SK-N-SH treated with all-trans-retinoic acid at 6 μM for 48 hours (cell line): Measurements from ENCODE around the gene DAGLB.
"Not testable (repeated sequence)": the region's sequence is repeated elsewhere in the genome, so short reads cannot be mapped to it uniquely, and the experiment has no call there.

ENCODE experiments used
- ATAC-seq: fragments of 200-7000 bp; cut with Tn5 transposase; 3 replicates; pipeline ENCODE4 v1.9.1; 2020; ENCODE audit warnings: mild to moderate bottlenecking, moderate library complexity
- ARNTL ChIP-seq: fragments of 450-650 bp; formaldehyde crosslinking; IDR thresholded peaks from 2 replicates; pipeline ENCODE4 v1.5.0; 2020; ENCODE audit warnings: low read depth, mild to moderate bottlenecking, moderate library complexity, borderline replicate concordance
- BACH2 ChIP-seq: fragments of 250-450 bp; sonication (Bioruptor Pico); IDR thresholded peaks from 2 replicates; pipeline ENCODE4 v1.9.0; 2021; ENCODE audit warnings: mild to moderate bottlenecking, borderline replicate concordance
- CSDC2 ChIP-seq: fragments of 250-450 bp; sonication (Bioruptor Pico); IDR thresholded peaks from 2 replicates; pipeline ENCODE4 v1.5.0; 2020; ENCODE audit warnings: mild to moderate bottlenecking, moderate library complexity
- ESRRG ChIP-seq: fragments of 250-450 bp; sonication (Bioruptor Pico); IDR thresholded peaks from 2 replicates; pipeline ENCODE4 v1.6.1; 2021; ENCODE audit warnings: mild to moderate bottlenecking
- GLIS3 ChIP-seq: fragments of 250-450 bp; sonication (Bioruptor Pico); IDR thresholded peaks from 2 replicates; pipeline ENCODE4 v1.5.0; 2020; ENCODE audit warnings: mild to moderate bottlenecking, moderate library complexity
- ISL1 ChIP-seq: fragments of 250-450 bp; sonication (Bioruptor Pico); IDR thresholded peaks from 2 replicates; pipeline ENCODE4 v2.1.2; 2022; ENCODE audit warnings: mild to moderate bottlenecking, moderate library complexity
- OSR1 ChIP-seq: fragments of 250-450 bp; sonication (Bioruptor Pico); IDR thresholded peaks from 2 replicates; pipeline ENCODE4 v1.8.0; 2022; ENCODE audit warnings: moderate library complexity, mild to moderate bottlenecking, inconsistent platforms
- PPARA ChIP-seq: fragments of 250-450 bp; sonication (Bioruptor Pico); IDR thresholded peaks from 2 replicates; pipeline ENCODE4 v1.5.0; 2020; ENCODE audit warnings: mild to moderate bottlenecking, borderline replicate concordance
- RARB ChIP-seq: fragments of 250-450 bp; sonication (Bioruptor Pico); IDR thresholded peaks from 2 replicates; pipeline ENCODE4 v1.8.0; 2021; ENCODE audit warnings: mild to moderate bottlenecking, moderate library complexity
- SNAI2 ChIP-seq: fragments of 250-450 bp; sonication (Bioruptor Pico); IDR thresholded peaks from 2 replicates; pipeline ENCODE4 v1.5.0; 2020; ENCODE audit warnings: mild to moderate bottlenecking, moderate library complexity
- TCF4 ChIP-seq: fragments of 250-450 bp; sonication (Bioruptor Pico); IDR thresholded peaks from 2 replicates; pipeline ENCODE4 v1.8.0; 2021; ENCODE audit warnings: mild to moderate bottlenecking, moderate library complexity, borderline replicate concordance
- ZC3H10 ChIP-seq: fragments of 250-450 bp; sonication (Bioruptor Pico); IDR thresholded peaks from 2 replicates; pipeline ENCODE4 v1.5.1; 2021; ENCODE audit warnings: mild to moderate bottlenecking, moderate library complexity
- ZFP30 ChIP-seq: fragments of 450-650 bp; formaldehyde crosslinking; IDR thresholded peaks from 2 replicates; pipeline ENCODE4 v1.5.0; 2022; ENCODE audit warnings: mild to moderate bottlenecking, moderate library complexity
- ZNF565 ChIP-seq: fragments of 450-650 bp; formaldehyde crosslinking; conservative IDR thresholded peaks from 2 replicates; pipeline ENCODE4 v1.5.0; 2020; ENCODE audit warnings: low read depth, mild to moderate bottlenecking, moderate library complexity
- ZNF70 ChIP-seq: fragments of 450-650 bp; formaldehyde crosslinking; IDR thresholded peaks from 2 replicates; pipeline ENCODE4 v1.5.0; 2020; ENCODE audit warnings: mild to moderate bottlenecking, moderate library complexity
- ZNF8 ChIP-seq: fragments of 450-650 bp; formaldehyde crosslinking; IDR thresholded peaks from 2 replicates; pipeline ENCODE4 v1.5.0; 2020; ENCODE audit warnings: mild to moderate bottlenecking, moderate library complexity
- TF ChIP-seq, protein P1 (sequence below): fragments of 250-450 bp; sonication (Bioruptor Pico); IDR thresholded peaks from 2 replicates; pipeline ENCODE4 v1.5.1; 2020; ENCODE audit warnings: low read depth, mild to moderate bottlenecking, moderate library complexity
- TF ChIP-seq, protein P2 (sequence below): fragments of 250-450 bp; sonication (Bioruptor Pico); IDR thresholded peaks from 2 replicates; pipeline ENCODE4 v1.8.0; 2020; ENCODE audit warnings: mild to moderate bottlenecking, moderate library complexity, borderline replicate concordance
- TF ChIP-seq, protein P3 (sequence below): fragments of 250-450 bp; sonication (Bioruptor Pico); IDR thresholded peaks from 2 replicates; pipeline ENCODE4 v1.5.0; 2020; ENCODE audit warnings: mild to moderate bottlenecking, moderate library complexity
- TF ChIP-seq, protein P4 (sequence below): fragments of 250-450 bp; sonication (Bioruptor Pico); IDR thresholded peaks from 2 replicates; pipeline ENCODE4 v1.5.1; 2021; ENCODE audit warnings: mild to moderate bottlenecking, moderate library complexity

DAGLB gene

DNA sequence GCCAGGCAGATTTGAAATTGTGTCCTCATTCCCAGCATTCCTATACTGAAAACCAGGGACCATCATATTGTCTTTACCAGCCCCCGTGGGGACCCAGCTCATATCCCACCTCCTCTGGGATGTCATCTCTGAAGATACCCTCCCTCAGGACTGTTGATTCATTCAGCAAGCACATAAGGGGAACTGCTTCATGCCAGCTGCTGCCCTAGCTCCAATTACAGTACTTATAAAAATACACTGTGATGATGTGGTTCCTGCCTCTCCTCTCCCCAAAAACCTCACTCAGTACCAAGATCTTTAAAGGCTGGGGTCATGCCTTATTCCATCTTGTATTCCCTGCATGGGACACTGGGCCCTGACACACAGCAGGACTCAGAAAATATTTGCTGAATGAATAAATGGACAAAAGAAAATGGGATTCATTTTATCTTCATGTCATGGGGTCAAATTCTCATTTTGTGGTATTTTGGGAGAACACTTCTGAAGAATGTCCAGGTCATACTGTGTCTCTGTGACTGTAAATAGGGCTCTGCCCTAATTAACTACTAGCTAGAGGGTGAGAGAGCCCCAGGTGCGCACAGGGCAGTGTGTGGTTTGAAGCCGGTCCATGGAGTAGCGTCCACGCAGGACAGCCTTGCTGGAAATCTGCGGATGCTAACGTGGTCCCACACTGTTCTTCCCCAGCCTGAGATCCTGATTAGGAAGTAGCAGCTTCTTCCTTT is 29.0 kb upstream of the DAGLB start (continued):
- TF ChIP-seq, protein P1, sequence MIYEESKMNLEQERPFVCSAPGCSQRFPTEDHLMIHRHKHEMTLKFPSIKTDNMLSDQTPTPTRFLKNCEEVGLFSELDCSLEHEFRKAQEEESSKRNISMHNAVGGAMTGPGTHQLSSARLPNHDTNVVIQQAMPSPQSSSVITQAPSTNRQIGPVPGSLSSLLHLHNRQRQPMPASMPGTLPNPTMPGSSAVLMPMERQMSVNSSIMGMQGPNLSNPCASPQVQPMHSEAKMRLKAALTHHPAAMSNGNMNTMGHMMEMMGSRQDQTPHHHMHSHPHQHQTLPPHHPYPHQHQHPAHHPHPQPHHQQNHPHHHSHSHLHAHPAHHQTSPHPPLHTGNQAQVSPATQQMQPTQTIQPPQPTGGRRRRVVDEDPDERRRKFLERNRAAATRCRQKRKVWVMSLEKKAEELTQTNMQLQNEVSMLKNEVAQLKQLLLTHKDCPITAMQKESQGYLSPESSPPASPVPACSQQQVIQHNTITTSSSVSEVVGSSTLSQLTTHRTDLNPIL (CRISPR knock-in tag): no peak
- TF ChIP-seq ARNTL (no peak), ESRRG (no peak), ZC3H10 (CRISPR knock-in tag) (no peak), ZNF565 (no peak), ISL1 (CRISPR knock-in tag) (no peak), PPARA (CRISPR knock-in tag) (no peak), ZFP30 (CRISPR knock-in tag) (no peak)
- TF ChIP-seq, protein P2, sequence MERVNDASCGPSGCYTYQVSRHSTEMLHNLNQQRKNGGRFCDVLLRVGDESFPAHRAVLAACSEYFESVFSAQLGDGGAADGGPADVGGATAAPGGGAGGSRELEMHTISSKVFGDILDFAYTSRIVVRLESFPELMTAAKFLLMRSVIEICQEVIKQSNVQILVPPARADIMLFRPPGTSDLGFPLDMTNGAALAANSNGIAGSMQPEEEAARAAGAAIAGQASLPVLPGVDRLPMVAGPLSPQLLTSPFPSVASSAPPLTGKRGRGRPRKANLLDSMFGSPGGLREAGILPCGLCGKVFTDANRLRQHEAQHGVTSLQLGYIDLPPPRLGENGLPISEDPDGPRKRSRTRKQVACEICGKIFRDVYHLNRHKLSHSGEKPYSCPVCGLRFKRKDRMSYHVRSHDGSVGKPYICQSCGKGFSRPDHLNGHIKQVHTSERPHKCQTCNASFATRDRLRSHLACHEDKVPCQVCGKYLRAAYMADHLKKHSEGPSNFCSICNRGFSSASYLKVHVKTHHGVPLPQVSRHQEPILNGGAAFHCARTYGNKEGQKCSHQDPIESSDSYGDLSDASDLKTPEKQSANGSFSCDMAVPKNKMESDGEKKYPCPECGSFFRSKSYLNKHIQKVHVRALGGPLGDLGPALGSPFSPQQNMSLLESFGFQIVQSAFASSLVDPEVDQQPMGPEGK (CRISPR knock-in tag): no peak

DNA sequence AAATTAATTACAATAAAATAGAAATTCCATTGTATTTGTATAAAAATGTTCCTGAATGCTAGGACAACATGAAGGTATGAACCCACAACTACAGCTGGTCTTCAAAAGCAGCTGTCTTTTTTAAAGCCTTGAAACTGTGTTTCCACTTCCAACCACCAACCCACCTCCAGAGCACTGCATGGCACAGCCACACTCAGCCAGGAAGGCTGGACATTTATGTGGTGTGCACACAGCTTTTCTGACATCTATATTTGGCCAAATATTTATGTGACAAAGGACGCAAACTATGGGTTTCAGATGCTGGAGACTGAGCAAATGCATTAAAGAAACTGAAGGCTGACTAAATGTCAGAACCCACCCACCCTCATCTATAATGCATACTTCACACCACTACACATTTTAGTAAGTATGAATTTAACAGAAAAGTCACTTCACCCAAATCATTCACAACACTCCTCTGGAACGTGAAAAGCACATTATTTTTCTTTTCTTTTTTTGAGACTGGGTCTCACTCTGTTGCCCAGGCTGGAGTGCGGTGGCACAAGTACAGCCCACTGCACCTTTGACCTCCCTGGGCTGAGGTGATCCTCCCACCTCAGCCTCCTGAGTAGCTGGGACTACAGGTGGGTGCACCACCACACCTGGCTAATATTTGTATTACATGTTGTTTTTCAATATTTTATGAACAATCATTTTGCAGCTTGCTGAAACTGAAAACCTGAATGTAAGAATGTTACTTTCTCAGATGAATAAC is 27.9 kb upstream of the DAGLB start:
- no peak for TF ChIP-seq ARNTL
- no peak for TF ChIP-seq ZFP30 (CRISPR knock-in tag)
- TF ChIP-seq, protein P3, sequence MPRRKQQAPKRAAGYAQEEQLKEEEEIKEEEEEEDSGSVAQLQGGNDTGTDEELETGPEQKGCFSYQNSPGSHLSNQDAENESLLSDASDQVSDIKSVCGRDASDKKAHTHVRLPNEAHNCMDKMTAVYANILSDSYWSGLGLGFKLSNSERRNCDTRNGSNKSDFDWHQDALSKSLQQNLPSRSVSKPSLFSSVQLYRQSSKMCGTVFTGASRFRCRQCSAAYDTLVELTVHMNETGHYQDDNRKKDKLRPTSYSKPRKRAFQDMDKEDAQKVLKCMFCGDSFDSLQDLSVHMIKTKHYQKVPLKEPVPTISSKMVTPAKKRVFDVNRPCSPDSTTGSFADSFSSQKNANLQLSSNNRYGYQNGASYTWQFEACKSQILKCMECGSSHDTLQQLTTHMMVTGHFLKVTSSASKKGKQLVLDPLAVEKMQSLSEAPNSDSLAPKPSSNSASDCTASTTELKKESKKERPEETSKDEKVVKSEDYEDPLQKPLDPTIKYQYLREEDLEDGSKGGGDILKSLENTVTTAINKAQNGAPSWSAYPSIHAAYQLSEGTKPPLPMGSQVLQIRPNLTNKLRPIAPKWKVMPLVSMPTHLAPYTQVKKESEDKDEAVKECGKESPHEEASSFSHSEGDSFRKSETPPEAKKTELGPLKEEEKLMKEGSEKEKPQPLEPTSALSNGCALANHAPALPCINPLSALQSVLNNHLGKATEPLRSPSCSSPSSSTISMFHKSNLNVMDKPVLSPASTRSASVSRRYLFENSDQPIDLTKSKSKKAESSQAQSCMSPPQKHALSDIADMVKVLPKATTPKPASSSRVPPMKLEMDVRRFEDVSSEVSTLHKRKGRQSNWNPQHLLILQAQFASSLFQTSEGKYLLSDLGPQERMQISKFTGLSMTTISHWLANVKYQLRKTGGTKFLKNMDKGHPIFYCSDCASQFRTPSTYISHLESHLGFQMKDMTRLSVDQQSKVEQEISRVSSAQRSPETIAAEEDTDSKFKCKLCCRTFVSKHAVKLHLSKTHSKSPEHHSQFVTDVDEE (CRISPR knock-in tag): no peak
- TF ChIP-seq TCF4 (CRISPR knock-in tag): no peak
- no peak for TF ChIP-seq RARB (CRISPR knock-in tag)
- TF ChIP-seq, protein P2 (CRISPR knock-in tag): no peak
- no peak for TF ChIP-seq ESRRG
- TF ChIP-seq, protein P1 (CRISPR knock-in tag): no peak
- no peak for TF ChIP-seq ZC3H10 (CRISPR knock-in tag)
- no peak for TF ChIP-seq GLIS3
- TF ChIP-seq CSDC2 (CRISPR knock-in tag): no peak
- TF ChIP-seq ZNF70 (CRISPR knock-in tag): no peak
- no peak for TF ChIP-seq OSR1 (CRISPR knock-in tag)
- TF ChIP-seq ISL1 (CRISPR knock-in tag): no peak
- TF ChIP-seq, all 23 proteins: peak for 0
- ATAC-seq: peak; percentile 32; the same call in 1 of the 3 replicates

DNA sequence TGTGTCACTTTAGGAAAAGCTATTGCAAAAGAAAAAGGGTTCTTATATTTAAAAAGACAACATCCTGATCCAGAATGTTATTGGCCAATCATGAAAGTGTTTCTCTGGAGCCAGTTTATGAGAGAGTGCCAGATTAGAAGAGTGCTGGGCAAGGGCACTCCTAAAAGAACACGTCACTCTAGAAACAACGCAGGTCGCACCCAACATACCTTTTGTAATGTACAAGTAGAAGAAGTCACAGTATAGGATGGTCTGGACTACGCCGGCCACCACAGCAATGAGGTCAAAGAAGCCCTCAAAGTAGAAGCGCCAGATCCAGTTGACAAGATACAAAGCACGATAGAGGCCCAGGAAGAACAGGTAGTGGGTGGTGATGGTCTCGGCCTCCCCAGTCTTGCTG is 18.1 kb upstream of the DAGLB start:
- no peak for TF ChIP-seq ZNF8 (CRISPR knock-in tag)
- TF ChIP-seq SNAI2 (CRISPR knock-in tag): no peak
- TF ChIP-seq ZNF70 (CRISPR knock-in tag): no peak
- TF ChIP-seq ZNF565: no peak
- no peak for TF ChIP-seq GLIS3
- TF ChIP-seq BACH2 (CRISPR knock-in tag): no peak
- TF ChIP-seq, protein P4, sequence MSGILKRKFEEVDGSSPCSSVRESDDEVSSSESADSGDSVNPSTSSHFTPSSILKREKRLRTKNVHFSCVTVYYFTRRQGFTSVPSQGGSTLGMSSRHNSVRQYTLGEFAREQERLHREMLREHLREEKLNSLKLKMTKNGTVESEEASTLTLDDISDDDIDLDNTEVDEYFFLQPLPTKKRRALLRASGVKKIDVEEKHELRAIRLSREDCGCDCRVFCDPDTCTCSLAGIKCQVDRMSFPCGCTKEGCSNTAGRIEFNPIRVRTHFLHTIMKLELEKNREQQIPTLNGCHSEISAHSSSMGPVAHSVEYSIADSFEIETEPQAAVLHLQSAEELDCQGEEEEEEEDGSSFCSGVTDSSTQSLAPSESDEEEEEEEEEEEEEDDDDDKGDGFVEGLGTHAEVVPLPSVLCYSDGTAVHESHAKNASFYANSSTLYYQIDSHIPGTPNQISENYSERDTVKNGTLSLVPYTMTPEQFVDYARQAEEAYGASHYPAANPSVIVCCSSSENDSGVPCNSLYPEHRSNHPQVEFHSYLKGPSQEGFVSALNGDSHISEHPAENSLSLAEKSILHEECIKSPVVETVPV (CRISPR knock-in tag): no peak
- TF ChIP-seq ISL1 (CRISPR knock-in tag): no peak
- no peak for TF ChIP-seq ESRRG
- no peak for TF ChIP-seq CSDC2 (CRISPR knock-in tag)

DNA sequence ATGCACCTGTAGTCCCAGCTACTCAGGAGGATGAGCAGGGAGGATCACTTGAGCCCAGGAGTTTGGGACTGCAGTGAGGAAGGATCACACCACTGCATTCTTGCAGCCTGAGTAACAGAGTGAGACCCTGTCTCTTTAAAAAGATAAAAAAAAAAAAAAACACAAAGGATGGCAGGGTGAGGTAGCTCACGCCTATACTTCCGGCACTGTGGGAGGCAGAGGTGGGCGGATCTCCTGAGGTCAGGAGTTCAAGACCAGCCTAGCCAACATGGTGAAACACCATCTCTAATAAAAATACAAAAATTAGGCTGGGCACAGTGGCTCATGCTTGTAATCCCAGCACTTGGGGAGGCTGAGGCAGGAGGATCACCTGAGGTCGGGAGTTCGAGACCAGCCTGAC is 15.9 kb upstream of the DAGLB start:
- not testable (repeated sequence) for ATAC-seq

More for the DNA sequence above, 18.1 kb upstream of the DAGLB start:
- ATAC-seq: no peak
